Panc1 (cell line): ENCODE results near the gene ADAMTS18. TPM values are rescaled to one million over a fixed set of nuclear protein-coding genes. Genes with fewer than 3 reads are reported as not detected.

Experiments
- ATAC-seq: fragments of 200-7000 bp; cut with Tn5 transposase; 2 replicates; pipeline ENCODE4 v1.9.1; 2020; ENCODE audit warnings: mild to moderate bottlenecking, moderate library complexity
- BruUV-seq: library from RNA; stranded (reverse); fragments of 400-500 nt; replicated peaks from 2 replicates; lab custom pipeline; 2021; lab: Mats Ljungman, UMichigan
- CTCF ChIA-PET: fragments of 300-600 bp; sonication (Branson Sonifier 250); formaldehyde crosslinking; loops from one replicate; lab custom pipeline; 2022; ENCODE audit warnings: antibody characterized with exemption; lab: Charles Lee
- POLR2A ChIA-PET: fragments of 300-600 bp; sonication (Branson Sonifier 250); formaldehyde crosslinking; loops from one replicate; lab custom pipeline; 2022; ENCODE audit warnings: antibody characterized with exemption; lab: Charles Lee
- DNase-seq: peaks from one replicate; pipeline ENCODE4 v3.0.0-alpha.2; 2010; ENCODE audit warnings: low read depth, low spot score
- H3K27ac ChIP-seq: 2 replicates; pipeline ENCODE4 v1.5.1; 2011; ENCODE audit warnings: mild to moderate bottlenecking, low read length, inconsistent platforms
- H3K27me3 ChIP-seq: fragments of 200-500 bp; sonication (Bioruptor generic); 2 replicates; pipeline ENCODE4 v1.6.0; 2014; ENCODE audit warnings: low read length, inconsistent platforms; ENCODE audit not compliant: control insufficient read depth, insufficient read depth
- H3K36me3 ChIP-seq: fragments of 200-500 bp; sonication (Bioruptor generic); 2 replicates; pipeline ENCODE4 v1.5.1; 2014; ENCODE audit warnings: inconsistent platforms, mild to moderate bottlenecking, low read length, moderate library complexity; ENCODE audit not compliant: control insufficient read depth, insufficient read depth
- H3K4me1 ChIP-seq: 2 replicates; pipeline ENCODE4 v1.5.1; 2011; ENCODE audit warnings: inconsistent platforms, mild to moderate bottlenecking, low read length, moderate library complexity; ENCODE audit not compliant: control insufficient read depth, insufficient read depth
- H3K4me3 ChIP-seq, 2 experiments: 2 replicates each; pipeline ENCODE4 v1.5.1; 2011 to 2012; ENCODE audit warnings: low read depth in 2 of 2, low read length in 2 of 2, mild to moderate bottlenecking in 2 of 2, inconsistent platforms in 1 of 2, moderate library complexity in 1 of 2
- H3K9me3 ChIP-seq: fragments of 200-500 bp; sonication (Bioruptor generic); 2 replicates; pipeline ENCODE4 v1.5.1; 2014; ENCODE audit warnings: low read depth, mild to moderate bottlenecking, inconsistent platforms, low read length, moderate library complexity; ENCODE audit not compliant: control insufficient read depth, insufficient read depth
- POLR2AphosphoS5 ChIP-seq: IDR thresholded peaks from 2 replicates; pipeline ENCODE4 v1.6.1; 2012; ENCODE audit warnings: mild to moderate bottlenecking, low read depth, low read length, moderate library complexity
- REST ChIP-seq, 2 experiments: IDR thresholded peaks; 2 replicates each; pipeline ENCODE4 v1.6.1; 2011 to 2012; ENCODE audit warnings: low read depth in 2 of 2, control low read depth in 1 of 2, low read length in 1 of 2, mild to moderate bottlenecking in 1 of 2, moderate library complexity in 1 of 2; ENCODE audit not compliant: insufficient read depth in 1 of 2
- SIN3A ChIP-seq: IDR thresholded peaks from 2 replicates; pipeline ENCODE4 v1.6.1; 2012; ENCODE audit warnings: low read depth, mild to moderate bottlenecking, low read length, moderate library complexity, borderline replicate concordance; ENCODE audit not compliant: insufficient read depth
- TCF7L2 ChIP-seq: IDR thresholded peaks from 2 replicates; pipeline ENCODE4 v1.6.1; 2011; ENCODE audit warnings: mild to moderate bottlenecking, low read depth, low read length, inconsistent platforms
- in situ Hi-C: cut with HindIII; loops from 2 replicates; pipeline ENCODE4 v1.10.0; 2016; ENCODE audit warnings: low sequenced_read_pairs, low pct_unique_long_range_greater_than_20kb
- intact Hi-C: fragments of 100-400 bp; cut with micrococcal nuclease; formaldehyde crosslinking; loops from one replicate; pipeline ENCODE4 v1.10.0; 2022; ENCODE audit not compliant: unreplicated experiment
- total RNA-seq: library from RNA; stranded (reverse); gene quantifications from one replicate; pipeline ENCODE4 v1.2.1, GENCODE V29; 2021; ENCODE audit not compliant: unreplicated experiment
- TF ChIP-seq, protein P1 (sequence below): fragments of 450-650 bp; IDR thresholded peaks from 2 replicates; pipeline ENCODE4 v1.5.1; 2017; ENCODE audit warnings: mild to moderate bottlenecking

ADAMTS18 gene
- total RNA-seq, 1 experiment from 2014 or later, result not detected

DNA sequence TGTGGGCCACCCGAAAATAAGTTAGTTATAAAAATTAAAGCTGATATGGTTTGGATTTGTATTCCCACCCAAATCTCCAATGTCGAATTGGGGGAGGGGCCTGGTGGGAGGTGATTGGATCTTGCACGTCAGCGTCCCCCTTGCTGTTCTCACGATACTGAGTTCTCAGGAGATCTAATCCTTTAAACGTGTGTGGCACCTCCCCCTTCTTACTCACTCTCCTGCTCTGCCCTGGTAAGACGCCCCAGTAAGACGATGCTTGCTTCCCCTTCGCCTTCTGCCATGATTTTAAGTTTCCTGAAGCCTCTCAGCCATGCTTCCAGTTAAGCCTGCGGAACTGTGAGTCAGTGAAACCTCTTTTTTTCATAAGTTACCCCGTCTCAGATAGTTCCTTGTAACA lies 200.2 kb downstream of the ADAMTS18 start:
- ATAC-seq, result peak; percentile 74
- Histone ChIP-seq H3K36me3 (no peaks in the 10 kb centered on the region), H3K9me3 (no peaks in the 10 kb centered on the region), H3K4me3 (peak overlapping the region; percentile 25 to 56), H3K27me3 (no peaks in the 10 kb centered on the region), H3K27ac (peak overlapping the region; percentile 74; the same call in 1 of the 2 replicates), H3K4me1 (peaks cover 13% of the 10 kb centered on the region)
- in situ Hi-C loops (no loop called here), intact Hi-C loops (loop anchor here (5.0 to 10.0 kb wide), 3 partner anchors 198 to 740 kb away; no protein-coding TSS in a partner anchor)
- ChIA-PET CTCF (interaction anchor here (0.6 kb wide), 1 partner anchor 85 kb away, joined by 4 read pairs; no protein-coding TSS in a partner anchor), POLR2A (no interaction called here)
- no TSS peak for BruUV-seq
- no peak for DNase-seq
- TF ChIP-seq POLR2AphosphoS5, result no peak
- TF ChIP-seq SIN3A, result no peak
- TF ChIP-seq, protein P1, sequence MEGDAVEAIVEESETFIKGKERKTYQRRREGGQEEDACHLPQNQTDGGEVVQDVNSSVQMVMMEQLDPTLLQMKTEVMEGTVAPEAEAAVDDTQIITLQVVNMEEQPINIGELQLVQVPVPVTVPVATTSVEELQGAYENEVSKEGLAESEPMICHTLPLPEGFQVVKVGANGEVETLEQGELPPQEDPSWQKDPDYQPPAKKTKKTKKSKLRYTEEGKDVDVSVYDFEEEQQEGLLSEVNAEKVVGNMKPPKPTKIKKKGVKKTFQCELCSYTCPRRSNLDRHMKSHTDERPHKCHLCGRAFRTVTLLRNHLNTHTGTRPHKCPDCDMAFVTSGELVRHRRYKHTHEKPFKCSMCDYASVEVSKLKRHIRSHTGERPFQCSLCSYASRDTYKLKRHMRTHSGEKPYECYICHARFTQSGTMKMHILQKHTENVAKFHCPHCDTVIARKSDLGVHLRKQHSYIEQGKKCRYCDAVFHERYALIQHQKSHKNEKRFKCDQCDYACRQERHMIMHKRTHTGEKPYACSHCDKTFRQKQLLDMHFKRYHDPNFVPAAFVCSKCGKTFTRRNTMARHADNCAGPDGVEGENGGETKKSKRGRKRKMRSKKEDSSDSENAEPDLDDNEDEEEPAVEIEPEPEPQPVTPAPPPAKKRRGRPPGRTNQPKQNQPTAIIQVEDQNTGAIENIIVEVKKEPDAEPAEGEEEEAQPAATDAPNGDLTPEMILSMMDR, result no peak
- TF ChIP-seq TCF7L2, result no peak
- TF ChIP-seq REST (IDR thresholded peaks at IDR 0.05; ENCODE audit: insufficient read depth in 1 of 2, low read depth in 2 of 2, low read length in 1 of 2), result no peak

DNA sequence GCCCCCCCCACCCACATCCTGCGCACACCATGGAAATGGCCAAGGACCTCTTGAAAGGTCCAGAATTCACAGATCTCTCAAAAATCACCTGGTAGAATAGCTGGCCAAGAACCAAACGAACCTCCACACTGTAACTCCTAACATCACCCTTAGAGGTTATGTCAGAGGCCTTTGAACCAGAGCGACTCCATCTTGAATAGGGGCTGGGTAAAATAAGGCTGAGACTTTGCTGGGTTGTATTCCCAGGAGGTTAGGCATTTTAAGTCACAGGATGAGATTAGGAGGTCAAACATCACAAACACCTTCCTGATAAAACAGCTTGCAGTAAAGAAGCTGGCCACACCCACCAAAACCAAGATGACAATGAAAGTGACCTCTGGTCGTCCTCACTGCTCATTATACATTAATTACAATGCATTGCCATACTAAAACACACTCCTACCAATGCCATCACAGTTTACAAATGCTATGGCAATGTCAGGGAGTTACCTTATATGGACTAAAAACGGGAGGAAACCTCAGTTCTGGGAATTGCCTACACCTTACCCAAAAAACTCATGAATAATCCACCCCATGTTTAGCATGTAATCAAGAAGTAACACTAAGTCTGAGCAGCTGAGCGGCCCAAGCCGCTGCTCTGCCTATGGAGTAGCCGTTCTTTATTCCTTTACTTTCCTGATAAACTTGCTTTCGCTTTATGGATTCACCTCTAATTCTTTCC lies 200.9 kb downstream of the ADAMTS18 start:
- in situ Hi-C loops, result no loop called here
- CTCF ChIA-PET, result interaction anchor here (0.6 kb wide), 1 partner anchor 85 kb away, joined by 4 read pairs; no protein-coding TSS in a partner anchor

More for the DNA sequence above, 200.9 kb downstream of the ADAMTS18 start:
- H3K36me3 ChIP-seq, result no peaks in the 10 kb centered on the region
- TF ChIP-seq REST (IDR thresholded peaks at IDR 0.05; ENCODE audit: insufficient read depth in 1 of 2, low read depth in 2 of 2, low read length in 1 of 2), result no peak
- TF ChIP-seq, protein P1, result no peak
- TF ChIP-seq SIN3A, result no peak
- TF ChIP-seq TCF7L2, result no peak
- no peak for TF ChIP-seq POLR2AphosphoS5
- H3K9me3 ChIP-seq, result no peaks in the 10 kb centered on the region
- no peak for ATAC-seq
- peak overlapping the region; percentile 25 to 56 for H3K4me3 ChIP-seq
- H3K27me3 ChIP-seq, result no peaks in the 10 kb centered on the region
- DNase-seq, result no peak
- no TSS peak for BruUV-seq
- H3K27ac ChIP-seq, result peak overlapping the region; percentile 74; the same call in 1 of the 2 replicates
- POLR2A ChIA-PET, result no interaction called here
- intact Hi-C loops, result loop anchor here (10.0 kb wide), 1 partner anchor 741 kb away; no protein-coding TSS in a partner anchor
- peaks cover 13% of the 10 kb centered on the region for H3K4me1 ChIP-seq
